Gastrocnemius medialis (tissue), 4 donors: Measurements from ENCODE around the gene CCT5.

ENCODE experiments used
- CTCF ChIP-seq, 5 experiments: fragments of 450-650 bp in 3 of 5; fragments of 200-600 bp in 2 of 5; sonication (generic) in 2 of 5; IDR thresholded peaks in 4 of 5; conservative IDR thresholded peaks in 1 of 5; 1 replicate in 4 of 5; 2 replicates in 1 of 5; pipeline ENCODE4 v1.5.1; 2016 to 2019; ENCODE audit warnings: antibody characterized with exemption in 5 of 5, mild to moderate bottlenecking in 3 of 5, moderate library complexity in 3 of 5
- POLR2A ChIP-seq, 2 donors: fragments of 450-650 bp; IDR thresholded peaks; one replicate each; pipeline ENCODE4 v1.6.1; 2017; ENCODE audit warnings: antibody characterized with exemption in 2 of 2, mild to moderate bottlenecking in 2 of 2, moderate library complexity in 2 of 2

GRCh38 chr5:10293907-10294662 is 44.0 kb downstream of the CCT5 start:
- TF ChIP-seq CTCF (IDR thresholded peaks at IDR 0.05 in 4 of 5, conservative IDR thresholded peaks at IDR 0.05 in 1 of 5) (no peak), POLR2A (IDR thresholded peaks at IDR 0.05) (no peak)
